Measurements from ENCODE around the gene TRAF3. TPM values are rescaled to one million over a fixed set of nuclear protein-coding genes. Genes with fewer than 3 reads are reported as not detected.

TRAF3 gene, protein sequence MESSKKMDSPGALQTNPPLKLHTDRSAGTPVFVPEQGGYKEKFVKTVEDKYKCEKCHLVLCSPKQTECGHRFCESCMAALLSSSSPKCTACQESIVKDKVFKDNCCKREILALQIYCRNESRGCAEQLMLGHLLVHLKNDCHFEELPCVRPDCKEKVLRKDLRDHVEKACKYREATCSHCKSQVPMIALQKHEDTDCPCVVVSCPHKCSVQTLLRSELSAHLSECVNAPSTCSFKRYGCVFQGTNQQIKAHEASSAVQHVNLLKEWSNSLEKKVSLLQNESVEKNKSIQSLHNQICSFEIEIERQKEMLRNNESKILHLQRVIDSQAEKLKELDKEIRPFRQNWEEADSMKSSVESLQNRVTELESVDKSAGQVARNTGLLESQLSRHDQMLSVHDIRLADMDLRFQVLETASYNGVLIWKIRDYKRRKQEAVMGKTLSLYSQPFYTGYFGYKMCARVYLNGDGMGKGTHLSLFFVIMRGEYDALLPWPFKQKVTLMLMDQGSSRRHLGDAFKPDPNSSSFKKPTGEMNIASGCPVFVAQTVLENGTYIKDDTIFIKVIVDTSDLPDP
- polyA plus RNA-seq (2013, experiment 1 of 2), result 5.2 TPM
- polyA plus RNA-seq (2013, experiment 2 of 2), result 5.6 TPM

- Histone ChIP-seq H3K18ac (ENCODE audit: low read length) (peak within 1 kb of the TSS; percentile 94), H2BK15ac (replicated peaks; ENCODE audit: low read depth) (no peak within 1 kb of the TSS), H2AK5ac (ENCODE audit: low read length) (peak within 1 kb of the TSS; percentile 45), H3K23ac (ENCODE audit: low read length) (peak within 1 kb of the TSS; percentile 66), H3K56ac (ENCODE audit: low read length) (peak within 1 kb of the TSS; percentile 89), H3K4ac (ENCODE audit: low read depth, low read length) (peak within 1 kb of the TSS; percentile 42), H3K36me3 (ENCODE audit: control insufficient read depth, insufficient read depth, low read length) (no peaks in the 10 kb centered on the region), H2BK5ac (ENCODE audit: low read length) (no peak within 1 kb of the TSS), H3K4me3 (ENCODE audit: low read length) (peak within 1 kb of the TSS; percentile 28), H3K9ac (ENCODE audit: low read length) (peak within 1 kb of the TSS; percentile 59), H2BK120ac (ENCODE audit: low read depth, low read length) (peak within 1 kb of the TSS; percentile 78), H3K27ac (ENCODE audit: low read depth, low read length) (no peak within 1 kb of the TSS), H3K4me2 (ENCODE audit: low read length) (peak within 1 kb of the TSS; percentile 64), H3K79me2 (ENCODE audit: control insufficient read depth, insufficient read depth, low read length) (no peaks in the 10 kb centered on the region), H4K8ac (ENCODE audit: low read depth, low read length) (no peak within 1 kb of the TSS), H3K79me1 (ENCODE audit: low read length) (peaks cover 3% of the 10 kb centered on the region), H3K27me3 (ENCODE audit: insufficient read depth, low read length, poor library complexity) (no peaks in the 10 kb centered on the region), H4K5ac (ENCODE audit: low read length) (no peak within 1 kb of the TSS), H3K4me1 (ENCODE audit: control insufficient read depth, low read depth, low read length) (peaks cover 4% of the 10 kb centered on the region)
- DNase-seq, result no peak
- WGBS (ENCODE audit: extremely low coverage, insufficient coverage, low lambda C conversion rate), result no CpG with 5 or more reads among the region's 163 CpGs
Measured at GRCh38 chr14:102776761-102777710, at the start of gene TRAF3. TRAF3 (plus strand) TSS chr14:102777449; CDS start chr14:102870202, 92,753 bp downstream.

DNA sequence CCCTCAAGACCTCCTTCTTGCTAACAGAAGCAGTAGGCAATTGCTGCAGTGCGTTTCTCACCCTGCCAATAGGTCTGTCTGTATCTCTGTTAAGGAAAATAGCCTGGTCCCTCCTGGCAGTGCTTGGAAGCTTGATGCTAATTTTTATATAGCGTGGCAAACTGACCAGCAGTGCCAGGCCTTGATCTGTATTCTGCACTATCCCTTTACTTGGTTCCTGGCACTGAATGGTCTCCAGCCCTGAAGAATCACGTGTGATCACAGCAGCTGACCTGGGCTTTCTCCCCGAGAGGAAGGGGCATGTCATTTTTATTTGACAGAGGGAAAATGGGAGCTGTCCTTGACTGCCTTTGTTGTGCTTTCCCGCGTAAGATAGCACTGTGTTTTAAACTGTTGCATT, 48.7 kb upstream of the TRAF3 start:
- no peak overlapping the region for H3K4ac ChIP-seq (ENCODE audit: low read depth, low read length)
- peaks cover 3% of the 10 kb centered on the region for H3K79me1 ChIP-seq (ENCODE audit: low read length)
- no peaks in the 10 kb centered on the region for H3K4me1 ChIP-seq (ENCODE audit: control insufficient read depth, low read depth, low read length)
- no peak overlapping the region for H3K56ac ChIP-seq (ENCODE audit: low read length)
- no peak overlapping the region for H3K9ac ChIP-seq (ENCODE audit: low read length)
- H2BK5ac ChIP-seq (ENCODE audit: low read length), result no peak overlapping the region
- DNase-seq, result no peak
- no peak overlapping the region for H3K18ac ChIP-seq (ENCODE audit: low read length)
- no CpG with 5 or more reads among the region's 6 CpGs for WGBS (ENCODE audit: extremely low coverage, insufficient coverage, low lambda C conversion rate)
- no peak overlapping the region for H2BK120ac ChIP-seq (ENCODE audit: low read depth, low read length)
- no peaks in the 10 kb centered on the region for H3K79me2 ChIP-seq (ENCODE audit: control insufficient read depth, insufficient read depth, low read length)
- peaks cover 16% of the 10 kb centered on the region for H3K36me3 ChIP-seq (ENCODE audit: control insufficient read depth, insufficient read depth, low read length)
- H3K23ac ChIP-seq (ENCODE audit: low read length), result no peak overlapping the region
- no peak overlapping the region for H3K27ac ChIP-seq (ENCODE audit: low read depth, low read length)
- no peak overlapping the region for H2BK15ac ChIP-seq (replicated peaks; ENCODE audit: low read depth)
- H2AK5ac ChIP-seq (ENCODE audit: low read length), result no peak overlapping the region
- no peak overlapping the region for H3K4me2 ChIP-seq (ENCODE audit: low read length)
- H4K8ac ChIP-seq (ENCODE audit: low read depth, low read length), result no peak overlapping the region
- no peak overlapping the region for H4K5ac ChIP-seq (ENCODE audit: low read length)
- H3K27me3 ChIP-seq (ENCODE audit: insufficient read depth, low read length, poor library complexity), result no peaks in the 10 kb centered on the region
- H3K4me3 ChIP-seq (ENCODE audit: low read length), result no peak overlapping the region

DNA sequence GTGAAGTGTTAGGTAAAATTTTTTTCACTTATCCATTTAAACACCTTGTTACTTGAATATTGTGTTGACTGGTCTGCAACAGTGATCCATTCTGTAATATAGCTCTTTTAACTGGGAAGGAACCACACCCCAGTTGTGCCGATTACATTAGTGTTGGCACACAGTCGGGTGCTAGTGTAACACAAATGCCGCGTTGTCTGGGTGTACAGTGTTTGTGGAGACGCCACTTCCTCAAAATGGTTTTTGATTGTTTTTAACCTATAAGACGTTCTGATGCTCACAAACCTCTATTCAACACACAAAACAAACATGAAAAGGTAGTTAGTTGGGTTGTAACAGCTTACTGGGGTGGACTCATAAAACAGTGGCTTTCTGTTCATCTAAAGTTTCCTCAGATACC, 48.0 kb upstream of the TRAF3 start:
- Histone ChIP-seq H3K27me3 (ENCODE audit: insufficient read depth, low read length, poor library complexity) (no peaks in the 10 kb centered on the region), H3K4me2 (ENCODE audit: low read length) (no peak overlapping the region), H3K79me1 (ENCODE audit: low read length) (peaks cover 3% of the 10 kb centered on the region), H3K18ac (ENCODE audit: low read length) (no peak overlapping the region), H2BK15ac (replicated peaks; ENCODE audit: low read depth) (no peak overlapping the region), H3K79me2 (ENCODE audit: control insufficient read depth, insufficient read depth, low read length) (no peaks in the 10 kb centered on the region), H3K4me1 (ENCODE audit: control insufficient read depth, low read depth, low read length) (no peaks in the 10 kb centered on the region), H4K5ac (ENCODE audit: low read length) (no peak overlapping the region), H3K9ac (ENCODE audit: low read length) (no peak overlapping the region), H3K23ac (ENCODE audit: low read length) (no peak overlapping the region), H3K56ac (ENCODE audit: low read length) (no peak overlapping the region), H2BK120ac (ENCODE audit: low read depth, low read length) (no peak overlapping the region), H2BK5ac (ENCODE audit: low read length) (no peak overlapping the region), H3K4me3 (ENCODE audit: low read length) (no peak overlapping the region), H3K27ac (ENCODE audit: low read depth, low read length) (no peak overlapping the region), H3K36me3 (ENCODE audit: control insufficient read depth, insufficient read depth, low read length) (peaks cover 14% of the 10 kb centered on the region), H2AK5ac (ENCODE audit: low read length) (no peak overlapping the region), H3K4ac (ENCODE audit: low read depth, low read length) (no peak overlapping the region), H4K8ac (ENCODE audit: low read depth, low read length) (no peak overlapping the region)
- no CpG with 5 or more reads among the region's 6 CpGs for WGBS (ENCODE audit: extremely low coverage, insufficient coverage, low lambda C conversion rate)
- no peak for DNase-seq

GRCh38 chr14:102729825-102730224, 47.4 kb upstream of the TRAF3 start:
- Histone ChIP-seq H3K79me1 (ENCODE audit: low read length) (peaks cover 3% of the 10 kb centered on the region), H2BK120ac (ENCODE audit: low read depth, low read length) (no peak overlapping the region), H3K27me3 (ENCODE audit: insufficient read depth, low read length, poor library complexity) (no peaks in the 10 kb centered on the region), H3K27ac (ENCODE audit: low read depth, low read length) (no peak overlapping the region), H2BK15ac (replicated peaks; ENCODE audit: low read depth) (no peak overlapping the region), H2AK5ac (ENCODE audit: low read length) (no peak overlapping the region), H3K23ac (ENCODE audit: low read length) (no peak overlapping the region), H2BK5ac (ENCODE audit: low read length) (no peak overlapping the region), H3K56ac (ENCODE audit: low read length) (peak overlapping the region; percentile 7), H3K79me2 (ENCODE audit: control insufficient read depth, insufficient read depth, low read length) (no peaks in the 10 kb centered on the region), H3K18ac (ENCODE audit: low read length) (no peak overlapping the region), H3K36me3 (ENCODE audit: control insufficient read depth, insufficient read depth, low read length) (peaks cover 14% of the 10 kb centered on the region), H4K8ac (ENCODE audit: low read depth, low read length) (no peak overlapping the region), H3K4me3 (ENCODE audit: low read length) (no peak overlapping the region), H3K4me2 (ENCODE audit: low read length) (no peak overlapping the region), H3K4ac (ENCODE audit: low read depth, low read length) (no peak overlapping the region), H4K5ac (ENCODE audit: low read length) (no peak overlapping the region), H3K9ac (ENCODE audit: low read length) (no peak overlapping the region), H3K4me1 (ENCODE audit: control insufficient read depth, low read depth, low read length) (no peaks in the 10 kb centered on the region)
- no peak for DNase-seq
- no CpG with 5 or more reads among the region's 8 CpGs for WGBS (ENCODE audit: extremely low coverage, insufficient coverage, low lambda C conversion rate)

DNA sequence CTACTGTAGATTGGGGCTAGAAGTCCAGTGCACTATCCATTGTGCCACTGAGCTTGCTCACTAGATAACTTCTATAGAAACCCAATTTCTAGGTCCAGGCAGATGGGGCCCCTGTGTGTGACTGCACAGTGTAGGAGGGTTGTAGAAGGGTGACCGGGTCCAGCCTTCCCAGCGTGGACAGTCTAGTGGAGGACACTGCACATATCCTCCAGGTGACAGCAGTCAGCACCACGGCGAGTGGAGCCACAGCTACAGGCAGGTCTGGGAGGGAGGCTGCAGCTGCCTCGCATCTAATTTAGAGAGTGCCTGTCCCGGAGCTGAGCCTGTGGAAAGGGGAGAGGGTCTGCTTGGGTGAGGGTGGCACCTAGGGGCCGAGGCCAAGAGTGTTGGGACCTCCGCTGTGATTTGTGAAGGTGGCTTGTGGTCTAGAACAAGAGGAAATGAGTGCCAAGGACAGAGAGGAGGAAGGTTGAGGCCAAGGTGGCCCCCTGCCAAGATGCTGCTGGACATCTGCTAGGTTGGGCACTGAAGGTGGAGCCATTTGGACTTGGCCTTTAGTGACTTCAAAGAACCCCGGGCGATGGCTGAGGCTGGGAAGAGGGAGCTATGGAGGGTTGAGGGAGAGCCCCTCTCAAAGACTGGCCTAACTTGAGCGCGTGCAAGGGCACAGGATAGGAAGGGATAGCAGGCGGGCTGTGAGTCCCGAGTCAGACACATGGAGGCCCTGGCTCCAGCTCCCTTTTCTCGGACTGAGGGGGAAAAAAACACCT, 46.0 kb upstream of the TRAF3 start:
- Histone ChIP-seq H3K4me1 (ENCODE audit: control insufficient read depth, low read depth, low read length) (no peaks in the 10 kb centered on the region), H3K56ac (ENCODE audit: low read length) (no peak overlapping the region), H2BK120ac (ENCODE audit: low read depth, low read length) (no peak overlapping the region), H4K8ac (ENCODE audit: low read depth, low read length) (no peak overlapping the region), H3K9ac (ENCODE audit: low read length) (no peak overlapping the region), H4K5ac (ENCODE audit: low read length) (no peak overlapping the region), H3K4ac (ENCODE audit: low read depth, low read length) (no peak overlapping the region), H3K27me3 (ENCODE audit: insufficient read depth, low read length, poor library complexity) (no peaks in the 10 kb centered on the region), H3K79me1 (ENCODE audit: low read length) (peaks cover 3% of the 10 kb centered on the region), H3K4me3 (ENCODE audit: low read length) (no peak overlapping the region), H3K79me2 (ENCODE audit: control insufficient read depth, insufficient read depth, low read length) (no peaks in the 10 kb centered on the region), H3K18ac (ENCODE audit: low read length) (no peak overlapping the region), H2BK5ac (ENCODE audit: low read length) (no peak overlapping the region), H3K4me2 (ENCODE audit: low read length) (no peak overlapping the region), H2BK15ac (replicated peaks; ENCODE audit: low read depth) (no peak overlapping the region), H2AK5ac (ENCODE audit: low read length) (no peak overlapping the region), H3K27ac (ENCODE audit: low read depth, low read length) (no peak overlapping the region), H3K36me3 (ENCODE audit: control insufficient read depth, insufficient read depth, low read length) (peaks cover 15% of the 10 kb centered on the region), H3K23ac (ENCODE audit: low read length) (no peak overlapping the region)
- DNase-seq, result no peak
- WGBS (ENCODE audit: extremely low coverage, insufficient coverage, low lambda C conversion rate), result no CpG with 5 or more reads among the region's 15 CpGs
